Right lobe of liver (tissue), 6 donors: ENCODE data around the gene STIL. TPM values are rescaled to one million over a fixed set of nuclear protein-coding genes. Genes with fewer than 3 reads are reported as not detected.

Experiments
- ATAC-seq, 4 donors: fragments of 200-7000 bp; cut with Tn5 transposase; one replicate each; pipeline ENCODE4 v1.9.1; 2020; ENCODE audit warnings: mild to moderate bottlenecking in 4 of 4, moderate library complexity in 4 of 4
- DNase-seq, 3 donors: peaks; one replicate each; pipeline ENCODE4 v3.0.0-alpha.2; 2020
- H3K27ac ChIP-seq, 3 donors: fragments of 200-600 bp; one replicate each; pipeline ENCODE4 v1.8.0; 2022
- H3K27me3 ChIP-seq, 2 donors: fragments of 200-600 bp; one replicate each; pipeline ENCODE4 v1.8.0; 2022
- H3K36me3 ChIP-seq, 4 donors: fragments of 200-600 bp; sonication (generic) in 1 of 4; one replicate each; pipeline versions ENCODE4 v1.5.1 to v1.8.0; 2017 to 2022; ENCODE audit warnings: control low read depth in 1 of 4
- H3K4me1 ChIP-seq, 4 donors: fragments of 200-600 bp; sonication (generic) in 1 of 4; one replicate each; pipeline versions ENCODE4 v1.5.1 to v1.8.0; 2017 to 2022; ENCODE audit warnings: control low read depth in 1 of 4
- H3K4me3 ChIP-seq, 3 donors: fragments of 200-600 bp; one replicate each; pipeline ENCODE4 v1.8.0; 2022
- H3K9me3 ChIP-seq, 4 donors: fragments of 200-600 bp; sonication (generic) in 1 of 4; one replicate each; pipeline versions ENCODE4 v1.5.1 to v1.8.0; 2017 to 2022; ENCODE audit warnings: control low read depth in 1 of 4
- POLR2A ChIP-seq: fragments of 450-650 bp; IDR thresholded peaks from one replicate; pipeline ENCODE4 v1.6.1; 2017; ENCODE audit warnings: antibody characterized with exemption, mild to moderate bottlenecking
- WGBS: methylation state at CpG from one replicate; pipeline ENCODE4 v1.1.6; 2018; ENCODE audit warnings: low coverage, low lambda C conversion rate; ENCODE audit not compliant: insufficient coverage; ENCODE audit errors: missing lambda C conversion rate; 5-methylcytosine and 5-hydroxymethylcytosine counted together
- intact Hi-C, 2 donors: fragments of 100-400 bp; cut with DNase I; formaldehyde crosslinking; loops; one replicate each; pipeline versions ENCODE4 v1.11.2 to v1.14.1; 2022
- total RNA-seq, 6 experiments: library from RNA; depleted of rRNA in 2 of 6; stranded (reverse); fragments of >200 nt in 2 of 6; fragmentation: NEBNext Ultra II Directional in 3 of 6; extraction: Animal tissue kit (Norgen Biotek cat#: 25700) in 3 of 6; gene quantifications; one replicate each; pipeline versions ENCODE4 v1.1.0 to v1.2.4, GENCODE V29; 2016 to 2023
- TF ChIP-seq, protein P1 (sequence below), 4 donors: fragments of 200-600 bp in 3 of 4; fragments of 450-650 bp in 1 of 4; IDR thresholded peaks; one replicate each; pipeline versions ENCODE4 v1.5.1 to v1.8.0; 2016 to 2022; ENCODE audit warnings: antibody characterized with exemption in 4 of 4, mild to moderate bottlenecking in 2 of 4
- donor health status: DM: no; HTN: yes; CAD: no.
- donor health status: DM: no; HTN: no; CAD: no.
- donor health status: DM: no; HTN: no; CAD: no.
- donor health status: DM: no; HTN: yes; CAD: no.
- donor health status: DM: no; HTN: yes; CAD: no.

STIL gene
- total RNA-seq, 6 experiments from 2014 or later, result 0.61 to 2.5 (median 0.87) TPM

DNA sequence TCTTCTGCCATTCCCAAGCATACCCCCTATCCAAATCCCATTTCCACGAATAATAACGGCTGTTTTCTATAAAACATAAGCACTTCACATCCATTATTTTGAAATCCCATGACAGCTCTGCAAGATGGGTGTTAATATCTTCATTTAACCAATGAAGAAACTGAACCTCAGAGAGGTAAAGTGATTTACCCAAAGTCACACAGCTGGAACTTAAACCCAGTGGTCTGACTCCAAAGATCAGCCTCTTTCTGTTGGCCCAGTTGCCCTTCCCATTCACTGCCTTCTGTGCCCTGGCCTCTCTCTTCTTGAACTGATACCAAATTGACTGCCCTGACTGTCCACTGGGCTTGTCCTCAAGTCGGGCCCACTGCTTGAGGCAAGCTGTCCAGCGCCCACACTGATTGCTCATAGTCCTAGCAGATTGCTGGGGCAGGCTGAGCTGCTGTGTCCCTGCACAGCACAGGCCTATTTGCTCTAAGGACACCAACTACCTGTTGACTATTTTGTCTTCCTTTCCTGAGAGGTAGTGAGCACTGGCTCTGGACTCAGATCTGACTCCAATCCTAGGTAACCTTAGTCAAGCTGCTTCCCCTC, 101.2 kb downstream of the STIL start:
- intact Hi-C loops, result no loop called here
- TF ChIP-seq POLR2A, result no peak
- TF ChIP-seq, protein P1, sequence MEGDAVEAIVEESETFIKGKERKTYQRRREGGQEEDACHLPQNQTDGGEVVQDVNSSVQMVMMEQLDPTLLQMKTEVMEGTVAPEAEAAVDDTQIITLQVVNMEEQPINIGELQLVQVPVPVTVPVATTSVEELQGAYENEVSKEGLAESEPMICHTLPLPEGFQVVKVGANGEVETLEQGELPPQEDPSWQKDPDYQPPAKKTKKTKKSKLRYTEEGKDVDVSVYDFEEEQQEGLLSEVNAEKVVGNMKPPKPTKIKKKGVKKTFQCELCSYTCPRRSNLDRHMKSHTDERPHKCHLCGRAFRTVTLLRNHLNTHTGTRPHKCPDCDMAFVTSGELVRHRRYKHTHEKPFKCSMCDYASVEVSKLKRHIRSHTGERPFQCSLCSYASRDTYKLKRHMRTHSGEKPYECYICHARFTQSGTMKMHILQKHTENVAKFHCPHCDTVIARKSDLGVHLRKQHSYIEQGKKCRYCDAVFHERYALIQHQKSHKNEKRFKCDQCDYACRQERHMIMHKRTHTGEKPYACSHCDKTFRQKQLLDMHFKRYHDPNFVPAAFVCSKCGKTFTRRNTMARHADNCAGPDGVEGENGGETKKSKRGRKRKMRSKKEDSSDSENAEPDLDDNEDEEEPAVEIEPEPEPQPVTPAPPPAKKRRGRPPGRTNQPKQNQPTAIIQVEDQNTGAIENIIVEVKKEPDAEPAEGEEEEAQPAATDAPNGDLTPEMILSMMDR (IDR thresholded peaks at IDR 0.05), result no peak

DNA sequence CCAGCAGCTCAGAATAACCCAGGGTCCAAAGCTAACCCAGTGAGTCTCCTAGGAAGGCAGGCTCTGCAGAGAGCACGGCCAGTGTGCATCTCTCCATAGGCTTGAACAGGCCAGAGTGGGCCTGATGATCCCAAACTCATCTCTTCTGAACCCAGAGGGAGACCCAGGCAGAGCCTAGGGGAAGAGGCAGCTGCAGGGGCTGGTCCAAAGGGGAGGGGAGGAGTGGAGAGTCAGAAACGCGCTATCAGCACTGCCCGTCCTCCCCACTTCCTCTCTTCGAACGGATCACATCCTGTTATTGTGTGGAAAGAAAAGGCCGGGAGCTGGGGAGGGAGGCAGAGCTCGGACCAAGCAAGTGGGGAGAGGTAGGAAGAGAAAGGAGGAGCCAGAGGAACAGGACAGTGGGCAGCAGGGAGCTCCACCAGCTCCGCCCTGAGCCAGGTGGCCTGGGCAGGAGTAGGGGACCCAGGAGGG, 102.1 kb downstream of the STIL start:
- WGBS, result 41% methylated on average over 7 of the region's 9 CpGs
- ATAC-seq (peak; percentile 73 to 89 (median 86)), DNase-seq (peak in 1 of 3 donors; percentile 59)
- Histone ChIP-seq H3K9me3 (no peaks in the 10 kb centered on the region), H3K27ac (peak overlapping the region in 1 of 3 donors; percentile 51), H3K4me3 (no peak overlapping the region), H3K27me3 (no peaks in the 10 kb centered on the region), H3K4me1 (no peaks in the 10 kb centered on the region), H3K36me3 (no peaks in the 10 kb centered on the region)
- TF ChIP-seq POLR2A, result no peak
- TF ChIP-seq, protein P1 (IDR thresholded peaks at IDR 0.05), result no peak
- intact Hi-C loops, result no loop called here

More for the DNA sequence above, 101.2 kb downstream of the STIL start:
- ATAC-seq (no peak), DNase-seq (no peak)
- peak overlapping the region in 1 of 3 donors; percentile 51 for H3K27ac ChIP-seq
- H3K4me3 ChIP-seq, result no peak overlapping the region
- H3K4me1 ChIP-seq, result no peaks in the 10 kb centered on the region
- no peaks in the 10 kb centered on the region for H3K27me3 ChIP-seq
- H3K9me3 ChIP-seq, result no peaks in the 10 kb centered on the region
- 51% methylated on average over 3 of the region's 4 CpGs for WGBS
- H3K36me3 ChIP-seq, result no peaks in the 10 kb centered on the region

DNA sequence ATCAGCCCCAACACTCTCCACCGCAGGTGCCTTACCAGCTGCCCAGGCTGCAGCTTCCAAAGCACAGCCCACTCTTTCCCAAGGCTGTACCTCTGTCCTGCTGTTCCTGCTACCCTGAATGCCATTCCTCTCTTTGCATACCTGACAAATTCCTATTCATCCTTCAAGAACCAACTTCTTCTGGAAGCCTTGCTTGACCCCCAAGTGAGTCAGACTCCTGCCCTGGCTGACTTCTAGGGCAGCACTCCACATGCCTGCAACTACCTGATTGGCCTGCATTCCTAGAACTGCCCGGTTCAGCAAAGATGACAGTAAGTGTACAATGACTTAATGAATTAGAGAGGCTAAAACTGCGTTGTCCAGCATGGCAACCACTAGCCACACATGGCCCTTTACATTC, 103.3 kb downstream of the STIL start:
- H3K4me3 ChIP-seq, result no peak overlapping the region
- H3K27me3 ChIP-seq, result no peaks in the 10 kb centered on the region
- 70% methylated on average over 3 of the region's 3 CpGs for WGBS
- ATAC-seq (no peak), DNase-seq (no peak)
- no peaks in the 10 kb centered on the region for H3K4me1 ChIP-seq
- no peak for TF ChIP-seq POLR2A
- TF ChIP-seq, protein P1 (IDR thresholded peaks at IDR 0.05), result no peak
- H3K9me3 ChIP-seq, result no peaks in the 10 kb centered on the region
- no peaks in the 10 kb centered on the region for H3K36me3 ChIP-seq
- H3K27ac ChIP-seq, result no peak overlapping the region
- intact Hi-C loops, result no loop called here

DNA sequence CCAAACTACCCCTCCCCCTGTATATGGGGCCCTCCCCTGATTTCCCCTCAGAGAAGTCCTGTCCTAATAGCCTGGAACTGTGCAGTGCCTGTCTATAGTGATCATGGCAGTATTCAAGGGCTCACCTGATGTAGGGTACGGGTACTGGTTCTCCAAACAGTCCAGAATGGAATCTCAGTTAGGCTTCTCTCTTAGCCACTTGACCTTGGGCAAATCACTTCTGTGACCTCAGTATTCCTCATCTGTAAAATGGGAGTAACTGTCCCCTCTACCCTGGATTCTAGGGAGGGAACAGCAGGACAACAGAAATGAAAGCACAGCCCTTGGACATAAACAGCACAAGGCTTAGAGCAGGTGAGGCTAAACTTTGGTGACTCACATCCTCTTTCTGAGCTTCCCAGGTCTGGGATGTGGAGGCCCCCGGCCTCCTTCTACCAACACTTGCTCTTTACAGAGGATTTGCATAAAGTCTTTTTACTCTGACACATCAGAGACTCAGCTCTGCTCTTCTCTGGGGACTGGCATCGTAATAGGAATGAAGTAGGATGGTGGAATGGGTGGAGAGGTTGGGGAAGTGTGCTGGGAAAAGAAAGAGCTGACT, 104.1 kb downstream of the STIL start:
- Histone ChIP-seq H3K27me3 (no peaks in the 10 kb centered on the region), H3K27ac (no peak overlapping the region), H3K4me1 (no peaks in the 10 kb centered on the region), H3K4me3 (no peak overlapping the region), H3K36me3 (no peaks in the 10 kb centered on the region), H3K9me3 (no peaks in the 10 kb centered on the region)
- 66% methylated on average over 2 of the region's 3 CpGs for WGBS
- DNase-seq (no peak), ATAC-seq (no peak)
- intact Hi-C loops, result no loop called here
- TF ChIP-seq, protein P1 (IDR thresholded peaks at IDR 0.05), result no peak
